AG09309 (cell line): ENCODE measurements around the gene FABP1.
A peak's percentile ranks its signal among the peaks of the same experiment; 100 is the strongest.

Experiments
- DNase-seq: peaks from one replicate; pipeline ENCODE4 v3.0.0-alpha.2; 2010; ENCODE audit warnings: low read depth
- H3K4me3 ChIP-seq: 2 replicates; pipeline ENCODE4 v1.5.1; 2011; ENCODE audit warnings: mild to moderate bottlenecking, low read depth, low read length, moderate library complexity; ENCODE audit not compliant: control insufficient read depth
- CTCF ChIP-seq: IDR thresholded peaks from 2 replicates; pipeline ENCODE4 v1.5.1; 2011; ENCODE audit warnings: mild to moderate bottlenecking, low read depth, low read length, inconsistent platforms; ENCODE audit not compliant: insufficient read depth, control insufficient read depth; ENCODE audit errors: missing control alignments

The FABP1 gene

GRCh38 chr2:88127888-88128653 lies at the start of gene FABP1:
TSS of gene FABP1 (minus strand) at chr2:88128062. CDS start at chr2:88128017, 45 bp downstream.
- TF ChIP-seq CTCF, result no peak
- no peak within 1 kb of the TSS for H3K4me3 ChIP-seq
- no peak for DNase-seq

- H3K4me3 ChIP-seq, result no peak overlapping the region
- TF ChIP-seq CTCF, result no peak
- no peak for DNase-seq
Observed at GRCh38 chr2:88177556-88177955, 49.7 kb upstream of the FABP1 start.

DNA sequence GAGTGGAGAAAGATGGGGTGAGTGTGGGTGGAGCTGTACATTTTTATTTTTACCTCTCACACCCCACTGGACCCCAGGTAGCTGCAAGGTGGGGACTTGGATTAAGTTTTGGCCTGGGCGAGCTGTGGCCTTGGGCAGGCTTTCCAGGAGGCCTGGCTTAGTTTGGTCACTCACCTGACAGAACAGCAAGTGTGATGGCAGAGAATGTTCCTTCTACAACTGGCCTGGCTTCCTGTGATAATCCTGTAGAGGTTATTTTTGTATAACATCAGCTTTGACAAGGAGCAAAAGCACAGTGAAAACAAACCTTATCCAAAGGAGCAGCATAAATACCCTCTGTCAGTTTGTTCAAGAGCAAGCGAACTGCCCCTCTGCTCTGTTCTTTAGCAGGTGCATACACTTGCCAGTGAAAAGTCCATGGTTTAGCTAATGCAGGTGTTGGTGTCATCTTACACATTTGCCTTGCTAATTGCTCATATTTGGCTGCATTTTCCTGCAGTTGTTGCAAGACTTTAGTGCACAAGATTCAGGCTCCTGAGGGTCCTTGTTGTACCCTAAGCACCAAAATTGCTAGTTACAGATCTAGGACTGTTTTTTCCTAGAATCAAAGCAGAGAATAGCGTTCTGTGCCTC lies 48.6 kb upstream of the FABP1 start:
- no peak for TF ChIP-seq CTCF
- DNase-seq, result no peak
- H3K4me3 ChIP-seq, result no peak overlapping the region

GRCh38 chr2:88172882-88173281 lies 45.0 kb upstream of the FABP1 start:
- TF ChIP-seq CTCF, result no peak
- H3K4me3 ChIP-seq, result no peak overlapping the region
- DNase-seq, result no peak

- H3K4me3 ChIP-seq, result no peak overlapping the region
- no peak for TF ChIP-seq CTCF
- DNase-seq, result no peak
Observed at GRCh38 chr2:88171966-88172365, 44.1 kb upstream of the FABP1 start.

DNA sequence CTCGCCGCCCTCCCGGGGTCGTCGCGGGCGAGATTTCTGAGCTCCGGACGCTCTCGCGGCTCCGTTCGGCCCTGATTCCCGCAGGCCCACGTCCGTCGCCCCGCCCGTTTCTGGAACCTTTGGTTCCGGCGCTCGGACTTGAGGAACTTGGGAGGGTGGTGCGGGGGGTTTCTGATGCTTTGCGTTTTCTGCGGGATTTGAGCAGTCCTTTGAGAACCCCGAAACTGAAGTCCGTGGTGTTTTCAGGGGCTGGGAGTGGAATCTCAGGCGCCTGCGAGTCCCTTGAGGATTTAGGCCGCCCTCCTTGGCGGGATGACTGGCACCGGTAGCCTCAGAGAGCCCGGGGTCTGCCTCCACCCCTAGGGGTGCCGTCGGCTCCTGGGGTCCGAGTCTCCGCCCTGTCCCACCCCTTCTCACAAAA lies 42.6 kb upstream of the FABP1 start:
- no peak for TF ChIP-seq CTCF
- DNase-seq, result no peak
- H3K4me3 ChIP-seq, result peak overlapping the region; percentile 76
